ENCODE data around the gene FERMT3. TPM values are rescaled to one million over a fixed set of nuclear protein-coding genes. Genes with fewer than 3 reads are reported as not detected.

FERMT3 gene
- polyA plus RNA-seq, 4 donors: 11.4 to 32.2 (median 23.5) TPM

DNA sequence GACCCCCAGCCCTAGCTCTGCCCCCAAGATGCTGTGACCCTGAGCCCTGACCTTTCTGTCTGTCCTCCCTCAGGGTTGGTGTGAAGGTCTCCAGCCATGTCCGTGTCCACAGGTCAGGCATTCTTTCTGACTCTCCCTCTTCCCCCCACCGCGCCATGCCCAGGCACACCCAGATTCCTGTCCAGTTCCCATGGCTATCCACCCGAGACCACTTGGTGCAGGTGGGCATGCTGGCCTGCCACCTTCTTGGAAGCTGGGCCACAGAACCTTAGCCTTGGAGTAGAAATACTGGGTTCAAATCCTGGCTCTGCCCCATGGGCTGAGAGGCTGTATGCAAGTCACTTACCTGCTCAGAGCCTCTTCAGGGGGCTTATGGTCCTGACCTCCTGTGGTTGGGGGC is 42.5 kb downstream of the FERMT3 start:
- DNase-seq (no peak), FAIRE-seq (no peak)
- WGBS, 3 donors: 73 to 88% (median 80%) methylated on average over 4 of the region's 4 CpGs
- Histone ChIP-seq H3K36me3 (ENCODE audit: control insufficient read depth in 3 of 3, insufficient read depth in 2 of 3, low read depth in 1 of 3, low read length in 3 of 3) (peaks cover 0 to 35% (median under 1%) of the 10 kb centered on the region in 3 donors), H3K27me3 (ENCODE audit: control insufficient read depth in 3 of 3, insufficient read depth in 3 of 3, low read length in 3 of 3) (no peaks in the 10 kb centered on the region), H3K9me3 (ENCODE audit: control insufficient read depth in 2 of 2, insufficient read depth in 1 of 2, low read depth in 1 of 2, low read length in 1 of 2) (no peaks in the 10 kb centered on the region), H3K4me1 (ENCODE audit: control insufficient read depth in 3 of 3, insufficient read depth in 2 of 3, low read depth in 1 of 3, low read length in 2 of 3) (peaks cover 0 to 47% (median 3%) of the 10 kb centered on the region in 3 donors), H3K4me3 (ENCODE audit: low read depth in 1 of 3, low read length in 3 of 3) (no peak overlapping the region), H3K27ac (ENCODE audit: low read depth in 1 of 3, low read length in 2 of 3) (peak overlapping the region in 1 of 3 donors; percentile 82)

- Histone ChIP-seq H3K36me3 (ENCODE audit: control insufficient read depth in 3 of 3, insufficient read depth in 2 of 3, low read depth in 1 of 3, low read length in 3 of 3) (peaks cover 2 to 35% (median 5%) of the 10 kb centered on the region in 3 donors), H3K4me3 (ENCODE audit: low read depth in 1 of 3, low read length in 3 of 3) (no peak overlapping the region), H3K4me1 (ENCODE audit: control insufficient read depth in 3 of 3, insufficient read depth in 2 of 3, low read depth in 1 of 3, low read length in 2 of 3) (peaks cover 0 to 47% (median 3%) of the 10 kb centered on the region in 3 donors), H3K9me3 (ENCODE audit: control insufficient read depth in 2 of 2, insufficient read depth in 1 of 2, low read depth in 1 of 2, low read length in 1 of 2) (no peaks in the 10 kb centered on the region), H3K27ac (ENCODE audit: low read depth in 1 of 3, low read length in 2 of 3) (peak overlapping the region in 1 of 3 donors; percentile 16), H3K27me3 (ENCODE audit: control insufficient read depth in 3 of 3, insufficient read depth in 3 of 3, low read length in 3 of 3) (no peaks in the 10 kb centered on the region)
- WGBS, 3 donors: 72 to 84% (median 75%) methylated on average over 8 of the region's 8 CpGs
- FAIRE-seq (no peak), DNase-seq (peak in 1 of 2 donors; percentile 48)
These were observed 43.3 kb downstream of the FERMT3 start for GRCh38 chr11:64249563-64250414.

DNA sequence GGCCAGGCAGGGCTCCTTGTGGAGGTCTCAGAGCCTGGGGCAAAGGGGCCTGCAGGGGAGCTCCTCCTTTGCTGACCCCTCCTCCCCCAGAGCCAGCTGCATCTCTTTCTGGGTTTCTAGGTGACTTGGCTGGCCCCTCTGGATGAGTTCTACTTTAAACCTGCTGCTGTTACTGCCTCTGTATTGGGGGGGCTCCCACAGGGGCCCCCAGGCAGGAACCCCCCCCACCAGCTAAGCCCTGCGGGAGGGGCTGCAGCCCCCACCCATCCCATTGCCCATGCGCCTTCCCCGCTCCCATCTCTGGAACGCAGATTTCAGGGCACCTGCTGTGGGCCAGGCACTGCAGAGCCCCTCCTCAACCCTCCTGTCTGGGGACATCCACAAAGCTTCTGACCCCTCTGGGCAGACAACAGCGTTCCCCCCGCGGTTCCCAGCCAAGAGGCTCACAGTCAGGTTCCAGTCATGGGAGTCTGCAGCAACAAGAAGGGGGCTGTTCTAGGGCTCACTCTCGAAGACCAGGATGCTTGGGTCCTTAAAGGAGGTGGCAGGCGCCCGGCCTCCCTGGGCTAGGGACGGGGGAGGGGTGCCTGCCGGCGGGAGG is 44.0 kb downstream of the FERMT3 start:
- Histone ChIP-seq H3K27ac (ENCODE audit: low read depth in 1 of 3, low read length in 2 of 3) (peak overlapping the region in 1 of 3 donors; percentile 85), H3K27me3 (ENCODE audit: control insufficient read depth in 3 of 3, insufficient read depth in 3 of 3, low read length in 3 of 3) (no peaks in the 10 kb centered on the region), H3K36me3 (ENCODE audit: control insufficient read depth in 3 of 3, insufficient read depth in 2 of 3, low read depth in 1 of 3, low read length in 3 of 3) (peaks cover 5 to 35% (median 9%) of the 10 kb centered on the region in 3 donors), H3K4me3 (ENCODE audit: low read depth in 1 of 3, low read length in 3 of 3) (peak overlapping the region in 2 of 3 donors; percentile 85 to 94), H3K4me1 (ENCODE audit: control insufficient read depth in 3 of 3, insufficient read depth in 2 of 3, low read depth in 1 of 3, low read length in 2 of 3) (peaks cover 0 to 41% (median 3%) of the 10 kb centered on the region in 3 donors), H3K9me3 (ENCODE audit: control insufficient read depth in 2 of 2, insufficient read depth in 1 of 2, low read depth in 1 of 2, low read length in 1 of 2) (no peaks in the 10 kb centered on the region)
- DNase-seq (peak in 1 of 2 donors; percentile 48), FAIRE-seq (no peak)
- 21 to 26% (median 26%) methylated on average over 10 to 13 of the region's 13 CpGs for WGBS, 3 donors

GRCh38 chr11:64251016-64251752 is 44.7 kb downstream of the FERMT3 start, which contains the start of gene PLCB3:
TSS of gene PLCB3 (plus strand) at chr11:64251530. CDS start at chr11:64251650, 120 bp downstream.
- DNase-seq (peak; percentile 59 to 68), FAIRE-seq (no peak)
- H3K9me3 ChIP-seq (ENCODE audit: control insufficient read depth in 2 of 2, insufficient read depth in 1 of 2, low read depth in 1 of 2, low read length in 1 of 2): no peaks in the 10 kb centered on the region
- H3K27ac ChIP-seq (ENCODE audit: low read depth in 1 of 3, low read length in 2 of 3): peak within 1 kb of the TSS; percentile 93 to 99 (median 96)
- H3K4me1 ChIP-seq (ENCODE audit: control insufficient read depth in 3 of 3, insufficient read depth in 2 of 3, low read depth in 1 of 3, low read length in 2 of 3): peaks cover 0 to 38% (median 3%) of the 10 kb centered on the region in 3 donors
- H3K4me3 ChIP-seq (ENCODE audit: low read depth in 1 of 3, low read length in 3 of 3): peak within 1 kb of the TSS; percentile 61 to 94 (median 85)
- 0 to 1% (median 1%) methylated on average over 62 to 75 of the region's 75 CpGs for WGBS, 3 donors
- H3K36me3 ChIP-seq (ENCODE audit: control insufficient read depth in 3 of 3, insufficient read depth in 2 of 3, low read depth in 1 of 3, low read length in 3 of 3): peaks cover 7 to 37% (median 14%) of the 10 kb centered on the region in 3 donors
- H3K27me3 ChIP-seq (ENCODE audit: control insufficient read depth in 3 of 3, insufficient read depth in 3 of 3, low read length in 3 of 3): no peaks in the 10 kb centered on the region

GRCh38 chr11:64251753-64252002 is 45.2 kb downstream of the FERMT3 start:
- peak in 1 of 2 donors; percentile 90 for DNase-seq
- H3K27ac ChIP-seq (ENCODE audit: low read depth in 1 of 3, low read length in 2 of 3): peak overlapping the region; percentile 93 to 99 (median 96)
- 0 to 1% (median 1%) methylated on average over 17 to 18 of the region's 18 CpGs for WGBS, 3 donors

GRCh38 chr11:64252003-64252872 is 45.7 kb downstream of the FERMT3 start:
- 2 to 5% (median 4%) methylated on average over 21 to 23 of the region's 23 CpGs for WGBS, 3 donors
- no peak for FAIRE-seq
- Histone ChIP-seq H3K27ac (ENCODE audit: low read depth in 1 of 3, low read length in 2 of 3) (peak overlapping the region; percentile 93 to 99 (median 96)), H3K4me1 (ENCODE audit: control insufficient read depth in 3 of 3, insufficient read depth in 2 of 3, low read depth in 1 of 3, low read length in 2 of 3) (peaks cover 0 to 38% (median 3%) of the 10 kb centered on the region in 3 donors), H3K27me3 (ENCODE audit: control insufficient read depth in 3 of 3, insufficient read depth in 3 of 3, low read length in 3 of 3) (no peaks in the 10 kb centered on the region), H3K4me3 (ENCODE audit: low read depth in 1 of 3, low read length in 3 of 3) (peak overlapping the region; percentile 61 to 94 (median 85)), H3K9me3 (ENCODE audit: control insufficient read depth in 2 of 2, insufficient read depth in 1 of 2, low read depth in 1 of 2, low read length in 1 of 2) (no peaks in the 10 kb centered on the region), H3K36me3 (ENCODE audit: control insufficient read depth in 3 of 3, insufficient read depth in 2 of 3, low read depth in 1 of 3, low read length in 3 of 3) (peaks cover 7 to 47% (median 17%) of the 10 kb centered on the region in 3 donors)
- DNase-seq: peak; percentile 91 to 95

More at GRCh38 chr11:64251753-64252002, 45.2 kb downstream of the FERMT3 start:
- Histone ChIP-seq H3K4me3 (ENCODE audit: low read depth in 1 of 3, low read length in 3 of 3) (peak overlapping the region; percentile 61 to 94 (median 85)), H3K4me1 (ENCODE audit: control insufficient read depth in 3 of 3, insufficient read depth in 2 of 3, low read depth in 1 of 3, low read length in 2 of 3) (peaks cover 0 to 38% (median 3%) of the 10 kb centered on the region in 3 donors), H3K36me3 (ENCODE audit: control insufficient read depth in 3 of 3, insufficient read depth in 2 of 3, low read depth in 1 of 3, low read length in 3 of 3) (peaks cover 7 to 42% (median 16%) of the 10 kb centered on the region in 3 donors), H3K9me3 (ENCODE audit: control insufficient read depth in 2 of 2, insufficient read depth in 1 of 2, low read depth in 1 of 2, low read length in 1 of 2) (no peaks in the 10 kb centered on the region), H3K27me3 (ENCODE audit: control insufficient read depth in 3 of 3, insufficient read depth in 3 of 3, low read length in 3 of 3) (no peaks in the 10 kb centered on the region)
- FAIRE-seq: no peak

- peak overlapping the region; percentile 61 to 94 (median 85) for H3K4me3 ChIP-seq (ENCODE audit: low read depth in 1 of 3, low read length in 3 of 3)
- peak overlapping the region; percentile 49 to 99 (median 96) for H3K27ac ChIP-seq (ENCODE audit: low read depth in 1 of 3, low read length in 2 of 3)
- FAIRE-seq (no peak), DNase-seq (no peak)
- peaks cover 0 to 32% (median 3%) of the 10 kb centered on the region in 3 donors for H3K4me1 ChIP-seq (ENCODE audit: control insufficient read depth in 3 of 3, insufficient read depth in 2 of 3, low read depth in 1 of 3, low read length in 2 of 3)
- WGBS, 3 donors: 22 to 55% (median 39%) methylated on average over 8 of the region's 8 CpGs
- peaks cover 7 to 55% (median 22%) of the 10 kb centered on the region in 3 donors for H3K36me3 ChIP-seq (ENCODE audit: control insufficient read depth in 3 of 3, insufficient read depth in 2 of 3, low read depth in 1 of 3, low read length in 3 of 3)
- no peaks in the 10 kb centered on the region for H3K9me3 ChIP-seq (ENCODE audit: control insufficient read depth in 2 of 2, insufficient read depth in 1 of 2, low read depth in 1 of 2, low read length in 1 of 2)
- no peaks in the 10 kb centered on the region for H3K27me3 ChIP-seq (ENCODE audit: control insufficient read depth in 3 of 3, insufficient read depth in 3 of 3, low read length in 3 of 3)
These were observed 46.5 kb downstream of the FERMT3 start for GRCh38 chr11:64253043-64253442.
